ENCODE measurements around the gene PDE6D.

The PDE6D gene

GRCh38 chr2:231707927-231708772 lies 72.9 kb downstream of the PDE6D start, which contains the start of gene PTMA:
Gene PTMA, plus strand, starts transcription at chr2:231708525. Its CDS starts 182 bp downstream, at chr2:231708707.
- peak; percentile 100 for DNase-seq (ENCODE audit: low read depth, low spot score)

- DNase-seq (ENCODE audit: low read depth, low spot score), result no peak
Observed at GRCh38 chr2:231707625-231707926, 73.5 kb downstream of the PDE6D start.

GRCh38 chr2:231706731-231707624 lies 74.1 kb downstream of the PDE6D start:
- DNase-seq (ENCODE audit: low read depth, low spot score), result peak; percentile 97

GRCh38 chr2:231704017-231704416 lies 77.1 kb downstream of the PDE6D start:
- DNase-seq (ENCODE audit: low read depth, low spot score), result no peak

- no peak for DNase-seq (ENCODE audit: low read depth, low spot score)
Observed at GRCh38 chr2:231701456-231702373, 79.4 kb downstream of the PDE6D start.

- DNase-seq (ENCODE audit: low read depth, low spot score), result no peak
Observed at GRCh38 chr2:231699006-231699405, 82.1 kb downstream of the PDE6D start.

- DNase-seq (ENCODE audit: low read depth, low spot score), result no peak
Observed at GRCh38 chr2:231696004-231696367, 85.1 kb downstream of the PDE6D start.

GRCh38 chr2:231693956-231694355 lies 87.1 kb downstream of the PDE6D start:
- DNase-seq (ENCODE audit: low read depth, low spot score), result no peak

GRCh38 chr2:231692847-231693246 lies 88.2 kb downstream of the PDE6D start:
- DNase-seq (ENCODE audit: low read depth, low spot score), result no peak

- DNase-seq (ENCODE audit: low read depth, low spot score), result no peak
Observed at GRCh38 chr2:231691251-231691772, 89.8 kb downstream of the PDE6D start.

GRCh38 chr2:231689124-231689893 lies 91.8 kb downstream of the PDE6D start:
- no peak for DNase-seq (ENCODE audit: low read depth, low spot score)

GRCh38 chr2:231688719-231689118 lies 92.4 kb downstream of the PDE6D start:
- DNase-seq (ENCODE audit: low read depth, low spot score), result no peak

- no peak for DNase-seq (ENCODE audit: low read depth, low spot score)
Observed at GRCh38 chr2:231687961-231688360, 93.1 kb downstream of the PDE6D start.

- no peak for DNase-seq (ENCODE audit: low read depth, low spot score)
Observed at GRCh38 chr2:231687133-231687852, 93.8 kb downstream of the PDE6D start.

GRCh38 chr2:231686192-231687100 lies 94.6 kb downstream of the PDE6D start:
- DNase-seq (ENCODE audit: low read depth, low spot score), result no peak

- no peak for DNase-seq (ENCODE audit: low read depth, low spot score)
Observed at GRCh38 chr2:231685349-231686191, 95.5 kb downstream of the PDE6D start.

- no peak for DNase-seq (ENCODE audit: low read depth, low spot score)
Observed at GRCh38 chr2:231684314-231685223, 96.5 kb downstream of the PDE6D start.
